ENCODE measurements around the gene VHLL. TPM values are rescaled to one million over a fixed set of nuclear protein-coding genes. Genes with fewer than 3 reads are reported as not detected.

The VHLL gene
- total RNA-seq, 2 donors from 2014 or later = not detected

DNA sequence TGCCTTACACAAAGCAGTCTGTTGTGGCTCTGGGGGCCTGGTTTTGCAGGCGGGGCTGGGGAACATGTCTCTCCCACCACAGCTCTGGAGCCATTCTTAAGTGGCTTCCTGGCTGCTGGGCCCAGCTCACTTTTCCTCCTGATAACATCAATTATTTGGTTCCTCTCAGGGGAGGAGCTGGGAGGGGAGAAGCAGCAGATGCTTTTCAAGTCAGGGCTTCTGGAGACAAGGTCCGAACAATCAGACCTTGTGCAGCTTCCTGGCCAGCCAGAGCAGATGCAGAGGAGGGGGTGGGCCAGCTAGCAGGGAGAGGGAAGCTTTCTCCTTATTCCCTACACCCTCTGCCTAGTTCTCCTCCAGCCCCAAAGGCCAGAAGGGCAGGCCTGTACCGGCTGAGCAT, 47.6 kb downstream of the VHLL start:
- no peak for ATAC-seq
- H3K9me3 ChIP-seq = no peaks in the 10 kb centered on the region
- intact Hi-C loops (cut with DNase I) = no loop called here
- peaks cover 15% of the 10 kb centered on the region for H3K4me1 ChIP-seq
- no peak for DNase-seq
- no peaks in the 10 kb centered on the region for H3K27me3 ChIP-seq
- H3K36me3 ChIP-seq (replicated peaks in 1 of 2; ENCODE audit: insufficient read depth in 1 of 2, low read depth in 2 of 2) = peaks cover 8 to 37% of the 10 kb centered on the region in 2 donors
- H3K27ac ChIP-seq = no peak overlapping the region
- no peak overlapping the region for H3K4me3 ChIP-seq
- TF ChIP-seq, protein P1, sequence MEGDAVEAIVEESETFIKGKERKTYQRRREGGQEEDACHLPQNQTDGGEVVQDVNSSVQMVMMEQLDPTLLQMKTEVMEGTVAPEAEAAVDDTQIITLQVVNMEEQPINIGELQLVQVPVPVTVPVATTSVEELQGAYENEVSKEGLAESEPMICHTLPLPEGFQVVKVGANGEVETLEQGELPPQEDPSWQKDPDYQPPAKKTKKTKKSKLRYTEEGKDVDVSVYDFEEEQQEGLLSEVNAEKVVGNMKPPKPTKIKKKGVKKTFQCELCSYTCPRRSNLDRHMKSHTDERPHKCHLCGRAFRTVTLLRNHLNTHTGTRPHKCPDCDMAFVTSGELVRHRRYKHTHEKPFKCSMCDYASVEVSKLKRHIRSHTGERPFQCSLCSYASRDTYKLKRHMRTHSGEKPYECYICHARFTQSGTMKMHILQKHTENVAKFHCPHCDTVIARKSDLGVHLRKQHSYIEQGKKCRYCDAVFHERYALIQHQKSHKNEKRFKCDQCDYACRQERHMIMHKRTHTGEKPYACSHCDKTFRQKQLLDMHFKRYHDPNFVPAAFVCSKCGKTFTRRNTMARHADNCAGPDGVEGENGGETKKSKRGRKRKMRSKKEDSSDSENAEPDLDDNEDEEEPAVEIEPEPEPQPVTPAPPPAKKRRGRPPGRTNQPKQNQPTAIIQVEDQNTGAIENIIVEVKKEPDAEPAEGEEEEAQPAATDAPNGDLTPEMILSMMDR (IDR thresholded peaks at IDR 0.05) = no peak
- no peak for TF ChIP-seq POLR2A (IDR thresholded peaks at IDR 0.05)
- WGBS, 2 donors = 54 to 72% methylated on average over 2 to 3 of the region's 3 CpGs

DNA sequence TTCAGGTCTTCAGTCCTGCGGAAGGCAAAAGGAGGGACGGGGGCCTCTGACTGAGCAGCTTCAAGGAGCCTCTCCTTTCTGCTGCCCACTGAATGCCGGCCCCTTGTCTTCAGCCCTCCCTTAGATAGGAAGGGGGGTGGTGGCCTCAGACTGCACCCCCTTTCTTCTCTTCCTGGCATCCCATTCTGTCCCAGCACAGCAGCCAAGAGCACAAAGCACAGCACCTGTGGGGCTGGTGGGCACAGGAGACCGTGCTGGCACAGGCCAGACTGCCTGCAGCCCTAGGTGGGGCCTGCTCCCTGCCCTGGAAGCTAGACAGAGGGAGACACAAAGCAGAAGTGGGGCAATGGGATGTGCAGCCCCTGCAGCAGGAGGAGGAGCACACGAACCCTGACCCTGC, 49.5 kb downstream of the VHLL start:
- peaks cover 29% of the 10 kb centered on the region for H3K4me1 ChIP-seq
- intact Hi-C loops (cut with DNase I) = no loop called here
- DNase-seq (no peak), ATAC-seq (no peak)
- 79 to 100% methylated on average over 1 to 5 of the region's 5 CpGs for WGBS, 2 donors
- H3K27ac ChIP-seq = no peak overlapping the region
- peaks cover 8 to 37% of the 10 kb centered on the region in 2 donors for H3K36me3 ChIP-seq (replicated peaks in 1 of 2; ENCODE audit: insufficient read depth in 1 of 2, low read depth in 2 of 2)
- no peaks in the 10 kb centered on the region for H3K27me3 ChIP-seq
- TF ChIP-seq, protein P1 (IDR thresholded peaks at IDR 0.05) = no peak
- TF ChIP-seq POLR2A (IDR thresholded peaks at IDR 0.05) = no peak
- no peak overlapping the region for H3K4me3 ChIP-seq
- H3K9me3 ChIP-seq = no peaks in the 10 kb centered on the region

Other genes starting within 250 kb of the VHLL start
- 10 to 100 TPM; 16.5 to 16.9 TPM for gene UBQLN4, start 245.5 kb downstream of the VHLL start, total RNA-seq
- 10 to 100 TPM; 44.2 to 47.5 TPM for gene LAMTOR2, start 244.5 kb downstream of the VHLL start, total RNA-seq
- gene RAB25, start 238.1 kb downstream of the VHLL start, total RNA-seq = 10 to 100 TPM; 31.3 to 66.7 TPM
- gene MEX3A, start 216.8 kb downstream of the VHLL start, total RNA-seq = 1 to 10 TPM in 1 of 2 donors, under 1 TPM in 1; 0.99 to 4.7 TPM
- 100 to 1,000 TPM; 152 to 186 TPM for gene LMNA, start 184.6 kb downstream of the VHLL start, total RNA-seq
- 10 to 100 TPM in 1 of 2 donors, 1 to 10 TPM in 1; 2.6 to 11.9 TPM for gene SEMA4A, start 145.7 kb downstream of the VHLL start, total RNA-seq
- gene SLC25A44, start 105.2 kb downstream of the VHLL start, total RNA-seq = 10 to 100 TPM in 1 of 2 donors, 1 to 10 TPM in 1; 5.2 to 13.2 TPM
- 10 to 100 TPM; 37.6 to 43.1 TPM for gene PMF1, start 86.3 kb downstream of the VHLL start, total RNA-seq
- gene BGLAP, start 57.1 kb downstream of the VHLL start, total RNA-seq = under 1 TPM in 1 of 2 donors, not detected in 1; 0.52 TPM
- gene PAQR6, start 51.3 kb downstream of the VHLL start, total RNA-seq = under 1 TPM in 1 of 2 donors, not detected in 1; 0.33 TPM
- 10 to 100 TPM; 28.3 to 35.6 TPM for gene SMG5, start 16.5 kb downstream of the VHLL start, total RNA-seq
- gene TMEM79, start 15.0 kb downstream of the VHLL start, total RNA-seq = 1 to 10 TPM in 1 of 2 donors, not detected in 1; 2.3 TPM
- gene GLMP, start 3.6 kb downstream of the VHLL start, total RNA-seq = 10 to 100 TPM; 16.5 to 24.4 TPM
- gene CCT3, start 39.0 kb upstream of the VHLL start, total RNA-seq = 100 to 1,000 TPM; 104 to 106 TPM
- not detected for gene TSACC, start 39.2 kb upstream of the VHLL start, total RNA-seq
- gene RHBG, start 69.9 kb upstream of the VHLL start, total RNA-seq = 1 to 10 TPM in 1 of 2 donors, not detected in 1; 3.3 TPM
- gene MEF2D, start 201.5 kb upstream of the VHLL start, total RNA-seq = 10 to 100 TPM; 15.6 to 18.1 TPM

Data from body of pancreas (tissue), 4 donors.